GM12801 (cell line): ENCODE data around the gene ADAM12.

Experiments
- TF ChIP-seq, protein P1 (sequence below): IDR thresholded peaks from one replicate; pipeline ENCODE4 v1.5.1; 2011; ENCODE audit warnings: control low read depth; ENCODE audit not compliant: insufficient read length; ENCODE audit errors: extremely low read depth

Gene ADAM12

DNA sequence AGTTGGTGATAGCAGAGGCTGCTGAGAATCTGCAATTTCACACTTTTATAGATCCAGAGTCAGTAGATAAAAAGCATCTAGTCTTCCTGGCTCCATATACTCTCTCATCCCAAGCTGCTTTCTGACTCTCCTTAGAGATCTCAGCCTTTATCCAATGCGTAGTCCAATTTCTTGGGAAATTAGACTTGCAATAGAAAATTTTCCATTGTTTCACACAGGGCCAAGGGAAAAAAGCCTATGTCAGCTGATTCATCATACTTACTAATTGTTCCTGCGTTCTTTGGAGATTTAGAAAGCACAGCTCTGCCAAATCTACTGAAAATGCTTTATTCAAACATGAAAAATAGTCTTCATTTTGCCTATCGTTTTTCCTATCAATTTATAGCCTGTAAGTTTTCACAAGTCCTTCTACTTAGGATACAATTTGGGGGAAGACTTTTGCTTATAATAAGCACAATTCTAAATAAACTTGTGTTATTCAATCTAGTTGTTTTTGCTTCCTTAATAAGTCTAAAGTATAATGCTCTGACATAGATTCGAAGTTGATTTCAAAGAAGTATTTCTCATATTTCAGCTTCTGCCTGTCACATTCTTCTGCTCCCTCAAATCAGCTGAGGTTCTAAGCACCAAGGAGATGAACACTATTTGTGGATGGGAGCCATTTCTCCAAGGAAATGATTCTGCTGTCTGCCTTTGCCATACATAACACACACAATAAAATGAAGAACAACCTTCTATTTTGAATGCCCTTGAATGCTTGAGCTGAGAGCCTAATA, 165.4 kb downstream of the ADAM12 start:
- TF ChIP-seq, protein P1, sequence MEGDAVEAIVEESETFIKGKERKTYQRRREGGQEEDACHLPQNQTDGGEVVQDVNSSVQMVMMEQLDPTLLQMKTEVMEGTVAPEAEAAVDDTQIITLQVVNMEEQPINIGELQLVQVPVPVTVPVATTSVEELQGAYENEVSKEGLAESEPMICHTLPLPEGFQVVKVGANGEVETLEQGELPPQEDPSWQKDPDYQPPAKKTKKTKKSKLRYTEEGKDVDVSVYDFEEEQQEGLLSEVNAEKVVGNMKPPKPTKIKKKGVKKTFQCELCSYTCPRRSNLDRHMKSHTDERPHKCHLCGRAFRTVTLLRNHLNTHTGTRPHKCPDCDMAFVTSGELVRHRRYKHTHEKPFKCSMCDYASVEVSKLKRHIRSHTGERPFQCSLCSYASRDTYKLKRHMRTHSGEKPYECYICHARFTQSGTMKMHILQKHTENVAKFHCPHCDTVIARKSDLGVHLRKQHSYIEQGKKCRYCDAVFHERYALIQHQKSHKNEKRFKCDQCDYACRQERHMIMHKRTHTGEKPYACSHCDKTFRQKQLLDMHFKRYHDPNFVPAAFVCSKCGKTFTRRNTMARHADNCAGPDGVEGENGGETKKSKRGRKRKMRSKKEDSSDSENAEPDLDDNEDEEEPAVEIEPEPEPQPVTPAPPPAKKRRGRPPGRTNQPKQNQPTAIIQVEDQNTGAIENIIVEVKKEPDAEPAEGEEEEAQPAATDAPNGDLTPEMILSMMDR = no peak

GRCh38 chr10:126221874-126222273, 166.4 kb downstream of the ADAM12 start:
- TF ChIP-seq, protein P1 = no peak

- TF ChIP-seq, protein P1 = no peak
Observed at GRCh38 chr10:126218778-126219649, 169.3 kb downstream of the ADAM12 start.

- TF ChIP-seq, protein P1 = no peak
Observed at GRCh38 chr10:126218174-126218573, 170.1 kb downstream of the ADAM12 start.

DNA sequence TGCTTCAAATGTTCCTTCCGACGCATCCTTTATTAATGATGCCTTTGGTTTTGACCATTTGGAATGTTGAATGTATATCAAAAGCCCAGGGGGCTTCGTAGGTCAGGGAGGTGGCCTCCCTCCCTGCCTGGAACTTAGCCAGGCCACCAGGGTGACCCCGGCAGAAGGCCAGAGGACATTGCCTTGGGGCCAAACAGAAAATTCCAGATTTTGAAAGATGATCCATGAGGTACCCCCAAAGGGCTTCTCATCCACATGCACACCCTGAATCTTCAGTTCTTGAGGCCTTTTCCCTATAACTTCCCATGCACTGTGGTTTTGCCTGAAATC, 171.7 kb downstream of the ADAM12 start:
- TF ChIP-seq, protein P1 = no peak

DNA sequence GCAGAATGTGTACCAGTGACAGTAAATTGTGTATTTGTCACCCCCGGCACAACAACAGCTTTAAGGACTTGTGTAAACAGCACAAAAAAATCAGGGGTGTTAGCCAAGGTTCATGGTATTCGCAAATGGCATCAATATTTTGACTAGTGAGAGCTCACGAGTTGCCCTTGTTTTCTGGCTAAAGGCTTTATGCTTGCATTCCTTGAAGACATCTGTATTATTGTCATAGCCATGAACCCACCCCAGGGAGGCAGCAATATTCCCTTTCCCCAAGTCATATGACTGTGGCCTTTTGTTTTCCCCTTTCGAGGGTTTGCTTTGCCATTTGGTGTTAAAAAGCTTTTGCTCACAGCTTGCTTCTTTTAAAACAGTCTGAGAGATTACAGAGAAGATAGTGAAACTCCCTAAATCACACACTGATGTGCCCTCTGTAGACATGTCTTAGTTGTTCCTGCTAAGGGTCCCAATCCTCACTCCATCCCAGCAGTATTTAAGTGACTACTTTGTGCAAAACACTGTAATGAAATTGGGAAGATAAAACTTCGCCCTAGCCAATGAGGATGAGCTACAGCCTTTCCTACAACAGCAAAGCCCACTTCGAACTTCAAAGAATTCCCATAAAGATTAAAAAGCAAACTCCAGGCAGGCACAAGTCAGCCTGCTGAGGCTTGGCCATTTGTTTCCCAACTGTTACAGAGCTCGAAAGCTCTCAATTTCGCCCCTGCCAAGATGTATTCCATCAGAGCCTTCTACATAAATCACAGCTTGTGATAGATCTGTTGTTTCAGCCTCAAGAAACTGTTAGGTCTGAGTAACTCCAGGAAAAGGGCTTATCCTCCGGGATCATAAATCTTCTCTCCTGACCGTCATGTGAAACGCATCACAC, 172.3 kb downstream of the ADAM12 start:
- TF ChIP-seq, protein P1 = no peak

DNA sequence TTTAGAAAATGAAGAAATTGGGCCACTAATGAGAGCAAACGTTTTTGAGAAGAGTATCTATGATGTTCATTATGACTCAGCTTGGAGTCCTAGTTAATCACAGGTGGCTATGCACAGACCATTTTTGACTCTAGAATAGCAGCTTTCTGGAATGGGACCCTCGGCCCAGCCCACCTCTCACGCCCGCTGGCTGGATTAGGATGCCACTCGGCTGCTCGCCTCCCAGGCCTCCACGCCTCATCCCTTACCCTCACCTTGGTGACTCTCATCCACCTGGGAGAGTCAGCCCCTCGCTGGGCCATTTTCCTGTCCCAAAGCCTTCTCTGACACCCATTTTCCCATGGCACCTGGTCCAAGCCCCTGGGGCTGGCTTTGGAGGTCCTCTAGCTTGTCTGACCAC, 173.6 kb downstream of the ADAM12 start:
- TF ChIP-seq, protein P1 = no peak
